CD1c-positive myeloid dendritic cell (primary cell): ENCODE results near the gene PHAF1.

Source experiments
- DNase-seq: peaks from one replicate; pipeline ENCODE4 v3.0.0-alpha.2; 2016; ENCODE audit errors: extremely low spot score

The PHAF1 gene

GRCh38 chr16:67147437-67148140 is 37.8 kb downstream of the PHAF1 start:
- DNase-seq = no peak

- DNase-seq = no peak
Measured at GRCh38 chr16:67148221-67148620, 38.5 kb downstream of the PHAF1 start.

- no peak for DNase-seq
Measured at GRCh38 chr16:67148656-67149275, 39.0 kb downstream of the PHAF1 start.

GRCh38 chr16:67149276-67150046 is 39.7 kb downstream of the PHAF1 start:
- DNase-seq = no peak

GRCh38 chr16:67150047-67150832 is 40.5 kb downstream of the PHAF1 start:
- peak; percentile 30 for DNase-seq

GRCh38 chr16:67150833-67151396 is 41.2 kb downstream of the PHAF1 start, which contains the start of gene B3GNT9:
Gene B3GNT9, minus strand, starts transcription at chr16:67150998. Its CDS starts 513 bp downstream, at chr16:67150485.
- DNase-seq = no peak

GRCh38 chr16:67151431-67152097 is 41.8 kb downstream of the PHAF1 start:
- no peak for DNase-seq

- no peak for DNase-seq
Measured at GRCh38 chr16:67154578-67155294, 45.0 kb downstream of the PHAF1 start.

- DNase-seq = peak; percentile 87
Measured at GRCh38 chr16:67155295-67156142, 45.8 kb downstream of the PHAF1 start.

GRCh38 chr16:67156143-67156844 is 46.6 kb downstream of the PHAF1 start:
- no peak for DNase-seq

- DNase-seq = no peak
Measured at GRCh38 chr16:67157106-67157748, 47.5 kb downstream of the PHAF1 start.

GRCh38 chr16:67157892-67158635 is 48.3 kb downstream of the PHAF1 start:
- DNase-seq = no peak

- DNase-seq = peak; percentile 84
Measured at GRCh38 chr16:67158637-67159600, 49.2 kb downstream of the PHAF1 start.

- DNase-seq = no peak
Measured at GRCh38 chr16:67161595-67162058, 51.9 kb downstream of the PHAF1 start.

GRCh38 chr16:67162506-67163163 is 52.9 kb downstream of the PHAF1 start:
- peak; percentile 68 for DNase-seq
